ENCODE results near the gene RBM4B.

The RBM4B gene

GRCh38 chr11:66696146-66696545, 18.5 kb upstream of the RBM4B start:
- ATAC-seq = no peak
- TF ChIP-seq GLIS3 (CRISPR knock-in tag; IDR thresholded peaks at IDR 0.05) (no peak), TOX (CRISPR knock-in tag; IDR thresholded peaks at IDR 0.05; ENCODE audit: borderline replicate concordance) (no peak), TCF4 (CRISPR knock-in tag; IDR thresholded peaks at IDR 0.05; ENCODE audit: borderline replicate concordance) (no peak), ZNF8 (CRISPR knock-in tag; IDR thresholded peaks at IDR 0.05) (no peak)

- peak; percentile 99 for ATAC-seq
Observed at GRCh38 chr11:66694732-66695207, 17.1 kb upstream of the RBM4B start.

GRCh38 chr11:66694056-66694410, 16.3 kb upstream of the RBM4B start:
- no peak for ATAC-seq
- TF ChIP-seq CREB5 (CRISPR knock-in tag; IDR thresholded peaks at IDR 0.05; ENCODE audit: low read depth) (no peak), TOX (CRISPR knock-in tag; IDR thresholded peaks at IDR 0.05; ENCODE audit: borderline replicate concordance) (no peak), ARNTL (CRISPR knock-in tag; IDR thresholded peaks at IDR 0.05; ENCODE audit: borderline replicate concordance, low read depth) (no peak), ZNF565 (CRISPR knock-in tag; conservative IDR thresholded peaks at IDR 0.05; ENCODE audit: low read depth) (no peak), TSHZ2 (CRISPR knock-in tag; IDR thresholded peaks at IDR 0.05) (no peak), GLIS3 (CRISPR knock-in tag; IDR thresholded peaks at IDR 0.05) (no peak), PPARA (CRISPR knock-in tag; IDR thresholded peaks at IDR 0.05; ENCODE audit: borderline replicate concordance) (no peak), RARB (CRISPR knock-in tag; IDR thresholded peaks at IDR 0.05) (no peak), CSDC2 (CRISPR knock-in tag; IDR thresholded peaks at IDR 0.05) (no peak), SNAI2 (CRISPR knock-in tag; IDR thresholded peaks at IDR 0.05) (no peak), ESRRG (CRISPR knock-in tag; IDR thresholded peaks at IDR 0.05) (no peak), ZC3H10 (CRISPR knock-in tag; IDR thresholded peaks at IDR 0.05) (no peak), ISL1 (CRISPR knock-in tag; IDR thresholded peaks at IDR 0.05) (no peak), OSR1 (CRISPR knock-in tag; IDR thresholded peaks at IDR 0.05) (no peak), ZNF70 (CRISPR knock-in tag; IDR thresholded peaks at IDR 0.05) (no peak)

More at GRCh38 chr11:66694732-66695207, 17.1 kb upstream of the RBM4B start:
- no peak for TF ChIP-seq ZNF8 (CRISPR knock-in tag; IDR thresholded peaks at IDR 0.05)
- no peak for TF ChIP-seq PPARA (CRISPR knock-in tag; IDR thresholded peaks at IDR 0.05; ENCODE audit: borderline replicate concordance)
- no peak for TF ChIP-seq CSDC2 (CRISPR knock-in tag; IDR thresholded peaks at IDR 0.05)
- TF ChIP-seq CSRNP3 (CRISPR knock-in tag; IDR thresholded peaks at IDR 0.05) = no peak
- TF ChIP-seq ZNF565 (CRISPR knock-in tag; conservative IDR thresholded peaks at IDR 0.05; ENCODE audit: low read depth) = no peak
- TF ChIP-seq OSR1 (CRISPR knock-in tag; IDR thresholded peaks at IDR 0.05) = no peak
- peak; percentile 44 for TF ChIP-seq TCF4 (CRISPR knock-in tag; IDR thresholded peaks at IDR 0.05; ENCODE audit: borderline replicate concordance)

- ATAC-seq = no peak
- TF ChIP-seq ZNF8 (CRISPR knock-in tag; IDR thresholded peaks at IDR 0.05) = no peak
- no peak for TF ChIP-seq ZFP30 (CRISPR knock-in tag; IDR thresholded peaks at IDR 0.05)
- no peak for TF ChIP-seq CSRNP3 (CRISPR knock-in tag; IDR thresholded peaks at IDR 0.05)
- TF ChIP-seq POU6F1 (CRISPR knock-in tag; IDR thresholded peaks at IDR 0.05; ENCODE audit: borderline replicate concordance, low read depth) = no peak
- no peak for TF ChIP-seq TCF4 (CRISPR knock-in tag; IDR thresholded peaks at IDR 0.05; ENCODE audit: borderline replicate concordance)
- no peak for TF ChIP-seq OSR1 (CRISPR knock-in tag; IDR thresholded peaks at IDR 0.05)
- TF ChIP-seq TOX (CRISPR knock-in tag; IDR thresholded peaks at IDR 0.05; ENCODE audit: borderline replicate concordance) = no peak
- TF ChIP-seq ZNF565 (CRISPR knock-in tag; conservative IDR thresholded peaks at IDR 0.05; ENCODE audit: low read depth) = no peak
- no peak for TF ChIP-seq TSHZ2 (CRISPR knock-in tag; IDR thresholded peaks at IDR 0.05)
- no peak for TF ChIP-seq ZNF70 (CRISPR knock-in tag; IDR thresholded peaks at IDR 0.05)
- no peak for TF ChIP-seq PPARA (CRISPR knock-in tag; IDR thresholded peaks at IDR 0.05; ENCODE audit: borderline replicate concordance)
- no peak for TF ChIP-seq CSDC2 (CRISPR knock-in tag; IDR thresholded peaks at IDR 0.05)
- TF ChIP-seq BACH2 (CRISPR knock-in tag; IDR thresholded peaks at IDR 0.05; ENCODE audit: borderline replicate concordance) = no peak
- TF ChIP-seq ISL1 (CRISPR knock-in tag; IDR thresholded peaks at IDR 0.05) = no peak
- no peak for TF ChIP-seq ZFP3 (CRISPR knock-in tag; IDR thresholded peaks at IDR 0.05)
Observed at GRCh38 chr11:66693356-66694055, 15.8 kb upstream of the RBM4B start.

All from SK-N-SH treated with all-trans-retinoic acid at 6 μM for 48 hours (cell line).